PC-3 (cell line): ENCODE data around the gene ZNF512B.
A peak's percentile ranks its signal among the peaks of the same experiment; 100 is the strongest.

Experiments
- EZH2 ChIP-seq: fragments of 300-600 bp; sonication (generic); IDR thresholded peaks from one replicate; pipeline ENCODE4 v1.6.1; 2017; ENCODE audit warnings: antibody characterized with exemption, mild to moderate bottlenecking, low read length; ENCODE audit not compliant: unreplicated experiment
- TF ChIP-seq, protein P1 (sequence below): fragments of 300-600 bp; sonication (generic); conservative IDR thresholded peaks from 2 replicates; pipeline ENCODE4 v1.5.1; 2017; ENCODE audit warnings: antibody characterized with exemption, low read depth, mild to moderate bottlenecking, low read length

DNA sequence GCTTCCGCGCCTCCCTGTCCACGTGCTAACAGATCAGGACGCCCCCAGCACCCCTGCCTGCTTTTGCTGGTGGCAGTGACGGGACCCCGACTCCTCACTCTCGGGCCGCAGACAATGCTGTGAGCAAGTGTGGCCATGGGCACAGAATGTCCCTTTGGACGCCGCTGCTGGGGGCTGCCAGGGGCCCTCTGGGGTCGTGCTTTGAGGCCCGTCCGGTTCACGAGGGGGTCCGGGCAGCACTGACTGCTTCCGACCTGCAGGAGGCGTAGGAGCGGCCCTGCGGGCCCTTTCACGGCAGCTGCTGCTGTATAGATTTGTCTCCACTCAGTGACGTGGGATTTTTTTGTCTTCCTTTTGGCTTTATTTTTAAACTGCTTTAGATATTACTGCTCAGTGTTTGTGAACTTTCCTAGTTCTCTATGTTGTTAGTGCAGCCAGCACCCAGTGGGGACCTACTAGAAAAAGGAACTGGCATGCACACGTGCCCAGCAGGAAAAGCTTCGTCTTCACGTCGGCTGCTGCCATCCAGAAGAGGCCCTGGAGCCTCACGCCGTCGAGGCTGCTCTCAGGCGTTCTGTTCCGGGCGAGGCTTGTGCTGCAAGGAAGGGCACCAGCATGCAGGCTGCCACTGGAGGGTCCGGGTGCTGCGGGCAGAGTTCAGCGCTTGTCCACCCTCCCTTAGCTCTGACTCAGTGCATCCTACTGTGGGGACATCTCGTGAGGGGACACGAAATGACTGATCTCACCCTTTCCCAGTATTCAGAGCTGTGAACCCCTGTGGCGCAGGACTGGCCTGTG lies 35.3 kb downstream of the ZNF512B start:
- TF ChIP-seq, protein P1, sequence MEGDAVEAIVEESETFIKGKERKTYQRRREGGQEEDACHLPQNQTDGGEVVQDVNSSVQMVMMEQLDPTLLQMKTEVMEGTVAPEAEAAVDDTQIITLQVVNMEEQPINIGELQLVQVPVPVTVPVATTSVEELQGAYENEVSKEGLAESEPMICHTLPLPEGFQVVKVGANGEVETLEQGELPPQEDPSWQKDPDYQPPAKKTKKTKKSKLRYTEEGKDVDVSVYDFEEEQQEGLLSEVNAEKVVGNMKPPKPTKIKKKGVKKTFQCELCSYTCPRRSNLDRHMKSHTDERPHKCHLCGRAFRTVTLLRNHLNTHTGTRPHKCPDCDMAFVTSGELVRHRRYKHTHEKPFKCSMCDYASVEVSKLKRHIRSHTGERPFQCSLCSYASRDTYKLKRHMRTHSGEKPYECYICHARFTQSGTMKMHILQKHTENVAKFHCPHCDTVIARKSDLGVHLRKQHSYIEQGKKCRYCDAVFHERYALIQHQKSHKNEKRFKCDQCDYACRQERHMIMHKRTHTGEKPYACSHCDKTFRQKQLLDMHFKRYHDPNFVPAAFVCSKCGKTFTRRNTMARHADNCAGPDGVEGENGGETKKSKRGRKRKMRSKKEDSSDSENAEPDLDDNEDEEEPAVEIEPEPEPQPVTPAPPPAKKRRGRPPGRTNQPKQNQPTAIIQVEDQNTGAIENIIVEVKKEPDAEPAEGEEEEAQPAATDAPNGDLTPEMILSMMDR: peak; percentile 47; the same call in 1 of the 2 replicates
- TF ChIP-seq EZH2: no peak
